ENCODE results near the gene ACE.

The ACE gene

DNA sequence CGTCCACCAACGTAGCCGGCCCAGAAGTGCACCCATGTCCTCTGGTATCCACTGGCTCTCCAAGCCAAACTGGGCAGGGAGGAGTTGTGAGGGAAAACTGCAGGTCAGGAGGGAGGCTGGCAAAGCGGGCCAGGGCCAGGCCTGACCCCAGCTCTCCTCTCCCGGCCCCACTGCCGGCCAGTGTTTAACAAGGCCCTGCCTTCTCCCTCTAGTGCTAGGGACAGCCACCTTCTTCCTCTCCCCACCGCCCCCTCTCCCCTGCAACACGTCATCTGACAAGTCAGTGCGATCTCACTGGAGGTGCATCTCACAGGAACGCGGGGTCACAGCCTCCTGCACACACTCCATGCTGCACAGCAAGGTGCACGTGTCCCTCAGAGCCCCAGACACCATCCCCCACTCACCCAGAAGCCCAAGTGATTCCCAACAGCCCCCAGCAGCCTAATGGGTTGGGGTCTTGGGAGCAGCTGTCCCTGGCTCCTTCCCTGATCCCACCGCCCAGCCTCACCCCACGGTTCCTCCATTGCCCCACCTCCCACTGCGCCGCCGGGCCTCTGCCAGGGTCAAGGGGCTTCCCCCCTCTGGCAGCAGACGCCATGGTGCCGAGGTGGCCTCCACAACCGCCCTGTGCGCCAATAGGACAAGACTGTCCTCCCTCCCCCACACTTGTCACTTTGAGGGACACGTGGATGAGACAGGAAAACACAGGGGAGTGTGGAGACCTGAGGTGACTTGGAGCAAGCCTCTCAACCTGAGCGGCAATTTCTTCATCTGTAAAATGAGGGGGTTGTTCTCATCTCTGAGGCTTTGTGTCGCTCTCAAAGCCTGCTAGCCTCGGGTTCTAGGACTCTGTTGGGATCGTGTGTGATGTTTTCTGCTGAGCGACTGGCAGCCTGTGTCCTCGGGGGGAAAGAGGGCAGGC lies 1.1 kb upstream of the ACE start:
- DNase-seq (ENCODE audit: low spot score) = no peak

DNA sequence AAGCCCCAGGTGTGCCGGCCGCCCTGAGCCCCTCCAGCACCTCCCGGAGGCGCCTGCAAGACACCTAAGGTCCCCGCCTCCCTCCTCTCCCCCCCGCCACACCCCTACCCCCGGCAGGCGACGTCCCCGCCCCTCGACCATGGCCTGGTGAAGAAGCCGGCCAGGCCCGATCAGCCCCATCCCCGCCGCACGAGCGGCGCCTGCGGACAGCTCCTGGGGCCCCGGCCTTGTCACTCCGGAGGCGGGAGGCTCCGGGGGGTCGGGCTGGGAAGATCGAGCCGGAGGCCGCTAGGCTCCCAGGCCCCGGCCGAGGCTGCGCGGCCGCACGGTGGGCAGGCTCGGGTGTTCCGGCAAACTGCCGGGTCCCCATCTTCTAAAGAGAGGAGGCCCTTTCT lies 405 bp upstream of the ACE start:
- DNase-seq (ENCODE audit: low spot score) = peak; percentile 61

DNA sequence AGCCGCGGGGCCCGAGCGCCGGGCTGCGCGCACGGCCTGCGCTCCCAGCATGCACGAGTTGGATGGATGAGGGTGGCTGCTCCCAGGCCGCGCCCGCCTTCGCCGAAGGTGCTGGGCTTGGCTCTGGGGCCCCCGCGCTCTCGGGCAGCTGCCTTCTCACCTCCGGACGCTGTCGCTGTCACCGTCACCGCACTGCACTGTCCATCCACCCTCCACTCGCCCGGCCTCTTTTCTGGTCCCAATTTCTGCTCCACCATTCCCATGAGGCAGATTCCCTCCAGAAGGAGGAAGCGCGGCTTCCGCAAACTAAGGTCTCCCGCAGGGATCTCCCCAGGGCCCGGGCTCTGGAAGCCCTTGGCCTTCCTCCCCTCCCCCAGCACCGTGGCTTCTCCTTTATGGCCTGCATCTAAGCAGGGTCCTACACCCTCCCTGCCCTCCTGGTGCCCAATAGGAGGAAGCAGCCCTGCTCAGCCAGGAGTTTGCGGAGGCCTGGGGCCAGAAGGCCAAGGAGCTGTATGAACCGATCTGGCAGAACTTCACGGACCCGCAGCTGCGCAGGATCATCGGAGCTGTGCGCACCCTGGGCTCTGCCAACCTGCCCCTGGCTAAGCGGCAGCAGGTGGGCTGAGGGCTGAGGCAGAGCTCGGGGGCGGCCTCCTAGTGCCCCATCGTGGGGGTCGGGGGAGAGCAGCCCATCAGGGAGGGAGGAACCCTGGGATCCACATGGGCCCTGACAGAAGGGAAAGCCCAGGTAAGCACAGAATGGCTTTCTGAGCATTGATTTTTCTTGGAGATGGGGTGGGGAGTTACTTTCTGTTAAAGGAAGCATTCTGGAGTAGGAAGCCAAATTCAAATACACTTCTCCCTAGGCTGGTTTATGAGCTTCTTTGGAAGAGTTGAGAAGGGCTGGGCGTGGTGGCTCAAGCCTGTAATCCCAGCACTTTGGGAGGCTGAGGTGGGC lies 899 bp downstream of the ACE start:
- no peak for DNase-seq (ENCODE audit: low spot score)

DNA sequence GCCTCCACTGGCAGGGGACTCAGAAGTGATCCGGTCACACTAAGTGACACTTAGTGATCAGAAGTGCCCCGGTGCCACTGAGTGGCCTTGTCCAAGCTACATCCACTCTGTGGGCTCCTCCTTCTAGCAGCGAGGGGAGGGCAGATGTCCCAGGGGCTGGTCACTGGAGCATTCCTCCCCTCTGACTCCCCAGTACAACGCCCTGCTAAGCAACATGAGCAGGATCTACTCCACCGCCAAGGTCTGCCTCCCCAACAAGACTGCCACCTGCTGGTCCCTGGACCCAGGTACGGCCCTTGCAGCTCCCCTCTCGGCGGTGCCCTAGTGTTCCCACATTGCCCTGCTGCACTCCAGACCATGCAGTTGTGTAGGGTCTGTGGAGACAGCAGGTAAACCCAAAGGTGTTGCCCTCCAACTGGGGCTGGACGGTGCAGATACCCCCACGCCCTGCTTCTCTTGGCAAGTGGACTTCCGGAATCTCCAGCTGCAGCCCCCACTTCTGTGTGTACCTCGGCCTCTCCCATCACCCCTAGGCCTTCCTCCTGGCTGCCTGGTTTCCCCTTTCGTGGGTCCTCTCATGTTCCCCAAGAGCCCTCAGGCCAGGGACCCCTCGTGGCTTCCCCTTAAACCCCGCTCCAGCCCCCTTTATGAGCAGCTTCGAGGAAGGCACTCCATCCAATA lies 2.1 kb downstream of the ACE start:
- DNase-seq (ENCODE audit: low spot score) = peak; percentile 98

DNA sequence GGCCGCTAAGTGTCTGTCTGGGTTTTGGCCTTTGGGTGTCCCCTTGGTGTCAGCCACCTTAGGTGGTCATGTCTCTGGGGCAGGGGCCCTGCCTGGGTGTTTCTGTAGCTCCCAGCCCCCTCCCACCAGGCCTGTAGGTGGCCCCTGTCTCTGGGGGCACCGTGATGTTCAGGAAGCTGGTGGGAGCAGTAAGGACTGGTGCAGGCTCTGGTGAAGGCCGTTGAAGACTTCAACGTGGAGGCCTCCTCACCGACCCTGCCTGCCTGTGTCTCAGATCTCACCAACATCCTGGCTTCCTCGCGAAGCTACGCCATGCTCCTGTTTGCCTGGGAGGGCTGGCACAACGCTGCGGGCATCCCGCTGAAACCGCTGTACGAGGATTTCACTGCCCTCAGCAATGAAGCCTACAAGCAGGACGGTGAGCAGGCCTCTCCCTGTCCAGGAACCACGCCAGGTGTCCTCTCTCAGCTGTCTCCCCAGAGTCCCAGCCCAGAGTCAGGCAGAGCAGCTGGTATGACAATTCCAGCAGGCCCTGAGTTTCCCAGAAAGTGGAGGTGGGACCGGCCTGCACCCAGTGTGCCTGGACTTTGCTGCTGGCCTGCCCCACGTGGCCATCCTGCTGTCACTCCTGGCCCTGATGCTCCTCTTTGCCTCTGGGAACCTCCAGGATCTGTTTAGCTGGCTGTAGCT lies 2.8 kb downstream of the ACE start:
- DNase-seq (ENCODE audit: low spot score) = no peak

DNA sequence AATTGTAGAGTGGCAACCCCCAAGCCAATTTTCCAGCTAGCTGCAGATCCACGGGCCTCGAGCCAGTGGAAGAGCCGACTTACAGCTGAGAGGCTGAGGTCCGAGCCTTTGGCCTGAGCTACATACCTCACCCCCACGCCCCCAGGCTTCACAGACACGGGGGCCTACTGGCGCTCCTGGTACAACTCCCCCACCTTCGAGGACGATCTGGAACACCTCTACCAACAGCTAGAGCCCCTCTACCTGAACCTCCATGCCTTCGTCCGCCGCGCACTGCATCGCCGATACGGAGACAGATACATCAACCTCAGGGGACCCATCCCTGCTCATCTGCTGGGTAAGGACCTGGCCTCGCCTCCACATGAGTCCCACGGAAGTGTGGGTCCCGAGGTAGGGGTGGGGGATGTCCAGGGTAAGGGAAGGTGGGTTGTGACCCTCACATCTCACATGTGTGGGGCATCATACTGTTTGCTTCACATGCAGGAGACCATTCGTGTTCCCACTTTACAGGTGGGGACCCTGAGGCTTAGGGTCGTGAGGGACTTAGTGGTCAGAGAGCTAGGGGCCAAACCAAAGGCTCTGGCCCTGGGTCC lies 3.4 kb downstream of the ACE start:
- DNase-seq (ENCODE audit: low spot score) = no peak

GRCh38 chr17:63480826-63481487 lies 4.1 kb downstream of the ACE start:
- DNase-seq (ENCODE audit: low spot score) = no peak

DNA sequence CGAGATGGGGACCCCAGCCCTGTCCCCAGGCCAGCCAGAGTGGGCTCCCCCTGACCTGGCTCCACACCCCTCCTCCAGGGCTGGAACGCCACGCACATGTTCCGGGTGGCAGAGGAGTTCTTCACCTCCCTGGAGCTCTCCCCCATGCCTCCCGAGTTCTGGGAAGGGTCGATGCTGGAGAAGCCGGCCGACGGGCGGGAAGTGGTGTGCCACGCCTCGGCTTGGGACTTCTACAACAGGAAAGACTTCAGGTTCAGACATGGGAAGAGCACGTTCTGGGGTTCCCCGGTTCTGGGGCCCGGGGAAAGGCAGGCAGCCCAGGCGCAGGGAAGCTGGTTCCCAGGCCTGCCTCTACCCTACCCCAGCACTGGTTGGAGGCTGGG lies 4.6 kb downstream of the ACE start:
- DNase-seq (ENCODE audit: low spot score) = no peak

- DNase-seq (ENCODE audit: low spot score) = no peak
These were observed 5.6 kb downstream of the ACE start for GRCh38 chr17:63482509-63482908.

GRCh38 chr17:63483038-63483437 lies 6.2 kb downstream of the ACE start:
- no peak for DNase-seq (ENCODE audit: low spot score)

DNA sequence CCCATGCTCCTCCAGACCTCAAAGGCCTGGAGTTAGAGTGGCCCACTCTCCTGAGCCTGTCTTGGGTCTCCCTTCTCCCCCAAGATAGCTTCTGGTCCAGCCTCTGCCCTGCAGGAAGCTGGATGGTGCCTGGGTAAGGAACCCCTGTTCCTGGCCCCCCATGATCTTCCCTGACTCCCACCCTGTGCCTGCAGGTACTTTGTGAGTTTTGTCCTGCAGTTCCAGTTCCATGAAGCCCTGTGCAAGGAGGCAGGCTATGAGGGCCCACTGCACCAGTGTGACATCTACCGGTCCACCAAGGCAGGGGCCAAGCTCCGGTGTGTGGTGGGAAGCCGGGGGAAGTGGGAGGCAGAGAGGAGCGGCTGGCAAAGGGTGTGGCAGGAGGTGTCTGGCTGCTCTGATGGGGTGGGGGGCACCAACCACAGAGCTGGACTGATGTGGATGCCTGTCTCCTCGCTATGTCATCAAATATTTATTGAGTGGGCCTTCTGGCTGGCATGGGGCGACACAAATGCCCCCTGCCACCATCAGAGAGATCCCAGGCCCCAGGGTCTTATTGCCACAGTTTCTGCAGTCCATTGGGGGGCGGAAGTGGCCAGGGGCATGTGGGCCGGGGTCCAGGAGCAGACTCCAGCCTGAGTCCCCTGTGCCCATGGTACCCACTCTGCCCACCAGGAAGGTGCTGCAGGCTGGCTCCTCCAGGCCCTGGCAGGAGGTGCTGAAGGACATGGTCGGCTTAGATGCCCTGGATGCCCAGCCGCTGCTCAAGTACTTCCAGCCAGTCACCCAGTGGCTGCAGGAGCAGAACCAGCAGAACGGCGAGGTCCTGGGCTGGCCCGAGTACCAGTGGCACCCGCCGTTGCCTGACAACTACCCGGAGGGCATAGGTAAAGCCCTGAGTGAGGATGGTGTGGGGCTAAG lies 7.1 kb downstream of the ACE start:
- DNase-seq (ENCODE audit: low spot score) = no peak

DNA sequence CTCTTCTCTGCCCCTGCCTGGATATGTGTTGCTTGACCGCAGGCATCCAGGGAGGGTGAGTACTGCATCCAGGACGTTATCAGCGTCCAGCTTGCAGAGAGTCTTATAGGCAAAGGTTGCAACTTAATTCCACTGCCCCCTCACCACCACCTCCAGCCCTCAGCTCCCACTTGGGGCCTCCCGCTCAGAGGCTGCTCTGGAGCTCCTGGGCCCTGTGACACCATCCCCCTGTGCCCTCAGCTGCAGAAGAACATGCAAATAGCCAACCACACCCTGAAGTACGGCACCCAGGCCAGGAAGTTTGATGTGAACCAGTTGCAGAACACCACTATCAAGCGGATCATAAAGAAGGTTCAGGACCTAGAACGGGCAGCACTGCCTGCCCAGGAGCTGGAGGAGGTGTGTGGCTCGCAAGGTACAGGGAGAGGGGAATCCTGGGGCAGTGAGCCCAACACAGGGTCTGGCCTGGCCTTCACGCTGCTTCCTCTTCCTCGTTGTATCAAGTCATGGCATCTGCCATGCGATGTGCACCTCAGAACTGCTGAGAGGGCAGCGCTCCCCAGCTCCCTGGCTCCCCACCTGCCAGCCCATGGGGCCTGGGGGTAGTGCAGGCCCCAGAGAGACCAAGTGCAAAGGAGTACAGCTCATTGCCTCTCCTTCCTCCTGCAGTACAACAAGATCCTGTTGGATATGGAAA lies 9.6 kb downstream of the ACE start:
- no peak for DNase-seq (ENCODE audit: low spot score)

GRCh38 chr17:63487014-63487339 lies 10.1 kb downstream of the ACE start:
- DNase-seq (ENCODE audit: low spot score) = no peak

DNA sequence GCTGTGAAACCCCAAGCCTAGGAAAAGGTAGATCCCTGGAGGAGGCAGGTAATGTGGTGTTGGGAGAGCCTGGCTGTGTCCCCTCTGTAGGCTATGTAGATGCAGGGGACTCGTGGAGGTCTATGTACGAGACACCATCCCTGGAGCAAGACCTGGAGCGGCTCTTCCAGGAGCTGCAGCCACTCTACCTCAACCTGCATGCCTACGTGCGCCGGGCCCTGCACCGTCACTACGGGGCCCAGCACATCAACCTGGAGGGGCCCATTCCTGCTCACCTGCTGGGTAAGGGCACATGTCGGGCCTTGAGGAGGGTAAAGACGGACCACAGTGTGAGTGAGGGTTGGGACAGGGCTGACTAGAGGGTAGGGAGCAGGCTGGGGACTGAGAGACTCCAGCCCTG lies 12.0 kb downstream of the ACE start:
- no peak for DNase-seq (ENCODE audit: low spot score)

DNA sequence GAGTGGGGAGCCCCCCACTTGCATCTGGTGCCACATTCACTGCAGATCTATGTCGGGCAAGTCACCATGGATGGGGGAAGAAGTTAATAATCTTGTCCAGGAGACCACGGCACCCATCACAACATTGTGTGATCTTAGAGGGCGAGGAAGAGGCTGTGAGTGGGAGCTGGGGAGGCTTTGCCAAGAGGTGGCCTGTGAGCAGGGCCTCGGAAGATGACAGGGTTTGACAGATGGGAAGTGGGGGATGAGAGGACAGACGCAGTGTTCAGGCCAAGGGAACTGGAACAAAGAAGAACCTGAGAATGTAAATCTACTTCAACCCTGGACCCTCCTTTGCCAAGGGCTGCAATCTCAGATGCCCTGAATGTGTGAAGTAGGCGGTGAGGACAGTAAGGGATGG lies 12.4 kb downstream of the ACE start:
- no peak for DNase-seq (ENCODE audit: low spot score)

GRCh38 chr17:63490329-63490728 lies 13.5 kb downstream of the ACE start:
- no peak for DNase-seq (ENCODE audit: low spot score)

GRCh38 chr17:63490858-63491400 lies 14.1 kb downstream of the ACE start:
- DNase-seq (ENCODE audit: low spot score) = no peak

- no peak for DNase-seq (ENCODE audit: low spot score)
These were observed 14.6 kb downstream of the ACE start for GRCh38 chr17:63491413-63491812.
